Effector CD8-positive, alpha-beta T cell (primary cell): ENCODE results near the gene DSCAM.

Experiments used
- DNase-seq: peaks from one replicate; lab custom pipeline; 2025; lab: John Stamatoyannopoulos, UW

Gene DSCAM

DNA sequence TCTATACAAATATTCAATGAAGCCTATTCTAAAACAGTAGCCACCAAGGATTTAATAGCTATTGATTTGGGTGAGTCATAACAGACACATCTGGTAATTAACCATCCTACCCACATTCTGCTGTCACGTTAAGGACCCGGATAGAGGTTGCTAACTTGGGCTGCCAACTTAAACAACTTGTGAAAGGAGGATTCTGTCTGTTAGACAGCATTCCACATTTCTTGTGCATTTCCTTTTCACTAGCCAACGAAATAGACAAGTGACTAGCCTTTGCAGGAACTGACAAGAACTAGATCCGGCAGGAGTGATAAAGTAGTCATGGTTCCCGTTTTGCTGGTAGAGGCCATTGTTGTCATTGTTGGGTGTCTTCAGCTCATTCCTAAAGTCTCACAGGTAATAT is 9.5 kb downstream of the DSCAM start:
- no peak for DNase-seq

GRCh38 chr21:40835184-40835694 is 11.7 kb downstream of the DSCAM start:
- no peak for DNase-seq

GRCh38 chr21:40833184-40833583 is 13.8 kb downstream of the DSCAM start:
- no peak for DNase-seq

DNA sequence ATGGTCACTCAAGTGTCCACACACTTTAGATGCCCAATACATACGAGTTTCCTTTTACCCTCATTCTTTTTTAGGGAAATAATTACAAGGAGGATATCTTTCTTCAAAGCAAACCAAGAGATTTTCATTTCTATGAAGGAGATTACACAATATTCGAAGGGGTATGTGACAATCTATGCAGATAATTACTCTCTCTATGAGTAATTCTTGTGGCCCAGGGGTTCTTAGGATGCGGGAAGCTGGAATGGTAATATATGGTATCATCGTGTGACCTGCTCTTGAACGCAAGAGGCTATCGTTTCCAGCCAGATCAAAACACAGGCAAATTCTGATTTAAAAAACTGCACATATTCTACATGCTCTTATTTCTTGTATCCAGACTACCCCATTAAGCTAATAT is 14.6 kb downstream of the DSCAM start:
- DNase-seq = no peak

DNA sequence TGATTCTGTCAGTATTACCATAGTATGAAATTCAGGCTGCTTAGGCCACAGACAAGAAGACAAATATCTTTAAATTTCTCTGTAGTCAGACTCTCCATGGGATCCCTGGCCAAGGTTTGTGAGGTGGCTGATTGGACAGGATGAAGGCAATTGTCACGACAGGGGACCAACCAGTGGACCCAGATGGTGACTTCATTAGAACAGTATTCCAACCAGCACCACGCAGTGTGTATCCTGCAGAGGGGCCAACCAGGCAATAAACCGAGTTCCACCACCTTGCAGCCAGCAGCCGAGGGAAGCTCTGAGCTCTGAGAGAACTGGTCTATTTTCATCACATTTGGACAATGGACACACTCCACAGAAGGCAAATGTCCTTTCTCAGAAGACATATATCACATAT is 16.1 kb downstream of the DSCAM start:
- DNase-seq = no peak

GRCh38 chr21:40829791-40830190 is 17.2 kb downstream of the DSCAM start:
- DNase-seq = no peak

- DNase-seq = no peak
Measured at GRCh38 chr21:40829308-40829707, 17.6 kb downstream of the DSCAM start.

DNA sequence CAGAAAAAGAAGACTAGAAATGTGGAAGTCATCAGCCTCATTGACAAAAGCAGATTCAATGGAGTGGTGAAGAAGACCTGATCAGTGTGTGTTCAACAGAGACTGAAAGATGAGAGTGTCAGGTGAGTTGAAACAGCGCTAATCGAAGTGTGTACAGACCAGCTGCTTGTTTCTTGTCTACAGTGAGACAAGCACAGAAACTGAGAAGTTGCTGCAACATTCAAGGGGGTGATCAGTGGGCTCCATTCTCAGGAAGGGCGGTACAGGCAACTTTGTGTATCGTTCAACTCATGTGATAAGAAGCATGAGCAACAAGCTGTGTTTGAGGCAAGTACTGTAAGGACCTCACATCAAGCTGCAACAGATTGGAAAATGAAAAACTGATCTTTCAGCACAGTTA is 19.4 kb downstream of the DSCAM start:
- DNase-seq = no peak

- no peak for DNase-seq
Measured at GRCh38 chr21:40819071-40819900, 27.7 kb downstream of the DSCAM start.

DNA sequence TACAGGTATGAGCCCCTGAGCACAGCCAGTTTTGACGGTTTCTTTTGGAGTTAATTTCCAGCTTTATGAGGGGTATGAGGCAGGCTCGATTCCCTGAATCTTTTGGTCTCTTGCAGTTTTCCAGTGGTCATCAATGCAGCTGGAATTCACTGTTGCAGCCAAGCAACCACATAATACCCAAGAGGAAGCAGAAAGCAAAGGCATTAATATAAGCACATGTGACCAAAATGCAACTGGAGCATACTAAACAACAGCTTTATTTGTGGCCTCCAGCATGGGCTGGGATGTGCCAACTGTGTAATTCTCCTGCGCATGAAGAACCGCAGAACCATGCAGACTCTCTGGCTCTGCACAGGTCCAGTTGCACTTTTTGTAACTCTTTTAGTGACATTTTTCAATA is 33.0 kb downstream of the DSCAM start:
- DNase-seq = no peak

DNA sequence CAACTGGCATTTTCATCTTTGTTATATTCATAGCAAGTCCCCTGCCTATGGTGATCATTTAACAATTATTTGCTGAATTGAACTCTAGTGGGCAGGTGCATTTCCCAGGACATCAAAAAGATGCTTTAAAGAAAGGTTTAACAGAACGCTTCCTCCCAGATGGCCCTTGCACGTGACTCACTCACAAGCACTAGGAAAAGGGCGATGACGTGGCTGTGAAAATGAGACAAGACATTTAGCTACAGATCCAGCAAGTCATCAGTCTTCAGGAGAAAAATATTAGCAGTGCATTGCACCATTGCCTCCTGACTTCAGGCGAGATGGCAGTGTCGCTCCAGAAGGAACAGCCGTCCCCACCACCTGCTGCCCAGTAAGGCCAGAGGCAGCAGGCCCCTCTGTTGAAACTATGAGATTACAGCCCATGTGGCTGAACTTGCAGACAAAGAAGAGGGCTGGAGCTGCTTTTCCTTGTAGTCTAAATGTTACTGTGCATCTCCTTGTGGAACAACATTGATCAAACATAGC is 37.2 kb downstream of the DSCAM start:
- DNase-seq = no peak

- no peak for DNase-seq
Measured at GRCh38 chr21:40803101-40803500, 43.9 kb downstream of the DSCAM start.

DNA sequence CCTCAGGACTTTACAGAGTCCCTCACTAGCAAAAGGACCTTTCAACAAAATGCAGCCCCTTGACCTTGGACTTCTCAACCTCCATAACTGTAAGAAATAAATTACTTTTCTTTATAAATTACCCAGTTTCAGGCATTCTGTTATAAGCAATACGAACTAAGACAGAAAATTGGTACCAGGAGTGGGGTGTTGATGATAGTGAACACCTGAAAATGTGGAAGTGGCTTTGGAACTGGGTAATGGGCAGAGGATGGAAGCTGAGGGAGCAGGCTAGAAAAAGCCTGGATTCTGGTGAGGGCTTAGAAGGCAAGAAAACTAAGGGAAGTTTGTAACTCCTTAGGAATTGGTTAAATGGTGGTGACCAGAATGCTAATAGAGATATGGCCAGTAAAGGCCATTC is 46.8 kb downstream of the DSCAM start:
- DNase-seq = no peak

DNA sequence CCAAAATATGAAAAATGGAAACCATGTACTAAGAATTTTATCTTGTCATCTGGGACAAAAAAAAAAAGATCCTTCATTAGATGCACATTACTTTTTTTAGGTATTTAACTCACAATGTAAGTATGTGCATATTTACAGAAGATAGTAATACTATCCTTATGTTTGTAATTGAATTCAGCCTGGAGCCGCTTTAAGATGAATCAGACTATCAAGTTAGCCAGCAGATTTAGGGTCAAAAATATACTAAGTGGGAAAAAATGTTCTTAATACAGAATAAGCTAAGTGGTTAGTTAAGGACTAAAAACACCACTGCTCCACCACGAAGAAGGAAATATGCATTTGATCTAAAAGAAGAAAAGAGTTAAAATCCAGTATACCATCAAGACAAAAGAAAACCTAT is 49.1 kb downstream of the DSCAM start:
- no peak for DNase-seq

- DNase-seq = no peak
Measured at GRCh38 chr21:40797410-40797809, 49.5 kb downstream of the DSCAM start.

DNA sequence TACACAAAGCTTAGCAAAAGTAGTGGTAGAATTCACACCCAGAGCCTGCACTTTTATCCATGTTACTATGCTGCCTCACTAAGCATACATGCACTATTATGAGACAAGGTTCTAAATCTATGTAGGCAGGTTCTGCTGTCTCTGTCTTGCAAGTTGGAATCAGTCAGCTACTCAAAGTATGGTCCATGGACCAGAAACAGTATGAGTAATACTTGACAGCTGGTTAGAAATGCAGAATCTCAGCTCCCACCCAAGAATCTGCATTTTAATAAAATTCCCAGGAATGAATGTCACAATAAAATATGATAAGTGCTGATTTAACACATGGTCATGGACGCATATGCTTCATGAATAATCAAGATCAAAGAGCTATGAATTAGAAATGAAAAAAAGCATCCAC is 50.5 kb downstream of the DSCAM start:
- no peak for DNase-seq

GRCh38 chr21:40795313-40795712 is 51.6 kb downstream of the DSCAM start:
- no peak for DNase-seq

- DNase-seq = no peak
Measured at GRCh38 chr21:40792691-40793456, 54.1 kb downstream of the DSCAM start.

- DNase-seq = no peak
Measured at GRCh38 chr21:40788635-40789034, 58.3 kb downstream of the DSCAM start.

DNA sequence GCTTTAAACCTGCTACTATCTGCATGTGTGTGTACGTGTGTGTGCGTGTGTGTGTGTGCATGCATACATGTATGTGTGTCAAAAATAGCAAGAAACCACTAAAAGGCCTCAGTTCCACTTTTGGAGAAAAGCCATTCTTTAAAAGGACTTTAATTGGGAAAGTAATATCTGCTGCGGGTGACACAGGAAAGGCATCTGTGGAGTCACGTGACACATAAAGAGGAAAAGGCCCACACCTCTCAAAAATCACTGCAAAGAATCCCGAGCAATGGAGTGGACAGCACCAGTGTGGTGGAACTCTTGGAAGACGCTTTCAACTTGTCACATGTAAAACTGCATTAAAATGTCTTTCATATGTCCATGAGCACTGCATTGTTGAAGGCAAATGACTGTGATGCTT is 63.6 kb downstream of the DSCAM start:
- DNase-seq = no peak

GRCh38 chr21:40770435-40771055 is 76.4 kb downstream of the DSCAM start:
- DNase-seq = no peak

DNA sequence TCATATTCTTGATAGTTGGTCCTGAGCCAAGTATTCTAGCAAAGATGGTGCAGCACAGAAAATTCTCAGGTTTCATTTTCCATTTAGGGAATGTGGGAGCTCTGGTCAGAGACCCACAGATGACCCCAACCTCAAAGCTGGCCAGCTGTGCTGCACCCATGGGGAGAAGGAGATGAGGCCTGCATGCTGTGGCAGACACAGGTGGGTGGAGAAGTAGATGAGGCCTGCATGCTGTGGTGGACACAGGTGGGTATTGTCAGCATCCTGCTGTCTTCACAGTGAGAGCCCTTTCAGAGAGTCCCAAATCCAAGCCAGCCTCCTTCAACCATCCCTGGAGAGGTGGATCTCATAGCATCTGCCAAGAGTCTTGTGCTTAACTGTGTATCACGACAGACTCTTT is 77.7 kb downstream of the DSCAM start:
- DNase-seq = no peak
